K562 (cell line): Measurements from ENCODE around the gene KNL1. TPM values are rescaled to one million over a fixed set of nuclear protein-coding genes. Genes with fewer than 3 reads are reported as not detected.

Source experiments
- ATAC-seq: fragments of 200-7000 bp; cut with Tn5 transposase; 3 replicates; pipeline ENCODE4 v1.9.1; 2020; ENCODE audit warnings: moderate library complexity
- BruUV-seq: library from RNA; stranded (reverse); fragments of 400-500 nt; replicated peaks from 2 replicates; lab custom pipeline; 2021; lab: Mats Ljungman, UMichigan
- CTCF ChIA-PET: fragments of 300-600 bp; formaldehyde crosslinking; extraction: SDS; loops from one replicate; lab custom pipeline; 2021; ENCODE audit warnings: low intra/inter-chr PET ratio; lab: Yijun Ruan, JAX
- POLR2A ChIA-PET: fragments of 300-600, 350-650 bp; sonication (Branson Sonifier 250); formaldehyde crosslinking; extraction: SDS; loops from one replicate; lab custom pipeline; 2021; ENCODE audit warnings: antibody characterized with exemption, inconsistent platforms; lab: Yijun Ruan, JAX
- DNase-seq, 4 experiments: peaks; one replicate each; pipeline versions ENCODE4 v3.0.0 to v3.0.0-alpha.2; 2011 to 2018; ENCODE audit warnings: low spot score in 3 of 4, mixed read lengths in 3 of 4; ENCODE audit errors: extremely low read depth in 1 of 4
- FAIRE-seq: peaks from 2 replicates; lab custom pipeline; 2011; peaks lifted over from hg19 to GRCh38; lab: Jason Lieb, UNC
- H2AFZ ChIP-seq: 2 replicates; pipeline ENCODE4 v1.6.0; 2011; ENCODE audit warnings: low read depth, low read length, control low read depth, inconsistent platforms
- H3K27ac ChIP-seq: fragments of 200-600 bp; 3 replicates; pipeline ENCODE4 v1.8.0; 2011; ENCODE audit warnings: low read depth, mild to moderate bottlenecking, control low read depth, inconsistent platforms, low read length, moderate library complexity, mixed read lengths; ENCODE audit errors: extremely low read depth
- H3K27me3 ChIP-seq, 2 experiments: fragments of 300-600 bp in 1 of 2; 2 replicates in 1 of 2; 3 replicates in 1 of 2; pipeline versions ENCODE4 v1.6.0 to v1.8.0; 2011; ENCODE audit warnings: inconsistent platforms in 2 of 2, low read length in 2 of 2, mild to moderate bottlenecking in 1 of 2, mixed read lengths in 1 of 2, moderate library complexity in 1 of 2; ENCODE audit not compliant: control insufficient read depth in 2 of 2, insufficient read depth in 2 of 2
- H3K36me3 ChIP-seq: fragments of 300-600 bp; 3 replicates; pipeline ENCODE4 v1.8.0; 2011; ENCODE audit warnings: mild to moderate bottlenecking, low read length, inconsistent platforms; ENCODE audit not compliant: control insufficient read depth, insufficient read depth
- H3K4me1 ChIP-seq, 2 experiments: fragments of 200-600 bp in 1 of 2; replicated peaks in 1 of 2; 2 replicates in 1 of 2; 3 replicates in 1 of 2; pipeline versions ENCODE4 v1.5.1 to v1.8.0; 2011; ENCODE audit warnings: inconsistent platforms in 2 of 2, low read length in 2 of 2, mild to moderate bottlenecking in 1 of 2, mixed read lengths in 1 of 2, moderate library complexity in 1 of 2; ENCODE audit not compliant: control insufficient read depth in 2 of 2, insufficient read depth in 2 of 2
- H3K4me2 ChIP-seq: 2 replicates; pipeline ENCODE4 v1.6.1; 2011; ENCODE audit warnings: low read length, control low read depth, inconsistent platforms, mixed read lengths; ENCODE audit not compliant: insufficient read depth
- H3K4me3 ChIP-seq: fragments of 200-600 bp; sonication (generic), shearing (Covaris generic); 2 replicates; pipeline ENCODE4 v1.5.1; 2016; ENCODE audit warnings: control low read depth, inconsistent platforms
- H3K79me2 ChIP-seq: fragments of 200-600 bp; 3 replicates; pipeline ENCODE4 v1.8.0; 2011; ENCODE audit warnings: low read length, inconsistent platforms; ENCODE audit not compliant: control insufficient read depth, insufficient read depth
- H3K9ac ChIP-seq, 2 experiments: 2 replicates each; pipeline versions ENCODE4 v1.6.0 to v1.6.1; 2011; ENCODE audit warnings: low read depth in 2 of 2, low read length in 2 of 2, control low read depth in 1 of 2, inconsistent platforms in 1 of 2, mild to moderate bottlenecking in 1 of 2, mixed read lengths in 1 of 2; ENCODE audit not compliant: insufficient read depth in 1 of 2
- H3K9me1 ChIP-seq: one replicate; pipeline ENCODE4 v1.6.0; 2011; ENCODE audit warnings: inconsistent platforms, mild to moderate bottlenecking, low read length, moderate library complexity; ENCODE audit not compliant: control insufficient read depth, insufficient read depth
- H3K9me3 ChIP-seq: replicated peaks from 2 replicates; pipeline ENCODE4 v1.5.1; 2011; ENCODE audit warnings: low read depth, low read length, inconsistent platforms; ENCODE audit not compliant: control insufficient read depth, insufficient read depth
- H4K20me1 ChIP-seq: replicated peaks from 2 replicates; pipeline ENCODE4 v1.6.1; 2011; ENCODE audit warnings: low read length, inconsistent platforms, mixed read lengths; ENCODE audit not compliant: control insufficient read depth, insufficient read depth
- CBX5 ChIP-seq: IDR thresholded peaks from 2 replicates; pipeline ENCODE4 v1.6.1; 2014; ENCODE audit warnings: low read depth, borderline replicate concordance
- PHF21A ChIP-seq: fragments of 450-650 bp; IDR thresholded peaks from 2 replicates; pipeline ENCODE4 v1.6.1; 2017; ENCODE audit warnings: low read depth, borderline replicate concordance
- POLR2AphosphoS2 ChIP-seq: IDR thresholded peaks from 2 replicates; pipeline ENCODE4 v1.6.1; 2012; ENCODE audit warnings: low read length, improper control_type of control experiment
- RUNX1 ChIP-seq: sonication (generic); IDR thresholded peaks from 2 replicates; pipeline ENCODE4 v1.6.1; 2016; ENCODE audit warnings: antibody characterized with exemption, low read depth
- SRF ChIP-seq, 2 experiments: fragments of 250-450, 450-650 bp in 1 of 2; sonication (Bioruptor Pico) in 1 of 2; sonication (generic) in 1 of 2; formaldehyde crosslinking; IDR thresholded peaks; 2 replicates each; pipeline versions ENCODE4 v1.5.0 to v1.5.1; 2020 to 2022; ENCODE audit warnings: mild to moderate bottlenecking in 1 of 2, missing genetic modification reagents in 1 of 2
- TAL1 ChIP-seq: fragments of 450-650 bp; IDR thresholded peaks from 2 replicates; pipeline ENCODE4 v1.6.1; 2016; ENCODE audit warnings: mild to moderate bottlenecking
- TRIM24 ChIP-seq, 2 experiments: fragments of 450-650 bp; IDR thresholded peaks; 2 replicates each; pipeline ENCODE4 v1.6.1; 2016
- ZBTB7A ChIP-seq: IDR thresholded peaks from 2 replicates; pipeline ENCODE4 v1.6.1; 2011; ENCODE audit warnings: low read depth, mild to moderate bottlenecking, low read length, moderate library complexity, borderline replicate concordance; ENCODE audit not compliant: control insufficient read depth
- ZNF384 ChIP-seq: IDR thresholded peaks from 2 replicates; pipeline ENCODE4 v1.6.1; 2012; ENCODE audit warnings: low read depth, low read length, improper control_type of control experiment
- ZNF41 ChIP-seq: fragments of 250-450 bp; sonication (Bioruptor Pico); conservative IDR thresholded peaks from 2 replicates; pipeline ENCODE4 v1.4.0; 2020; ENCODE audit warnings: mild to moderate bottlenecking
- ZNF445 ChIP-seq: fragments of 250-450 bp; sonication (Bioruptor Pico); IDR thresholded peaks from 2 replicates; pipeline ENCODE4 v1.4.0; 2020; ENCODE audit warnings: low read depth, mild to moderate bottlenecking, moderate library complexity
- ZNF76 ChIP-seq: fragments of 250-450 bp; sonication (Bioruptor Pico); IDR thresholded peaks from 2 replicates; pipeline ENCODE4 v1.4.0; 2020; ENCODE audit warnings: mild to moderate bottlenecking, moderate library complexity, borderline replicate concordance
- WGBS: fragments of 100-300 bp; shearing (Covaris generic); methylation state at CpG from one replicate; pipeline ENCODE4 v1.1.6; 2016; ENCODE audit warnings: low coverage, mixed read lengths; ENCODE audit not compliant: insufficient coverage; ENCODE audit errors: missing lambda C conversion rate; 5-methylcytosine and 5-hydroxymethylcytosine counted together
- in situ Hi-C: fragments of 300-500 bp; cut with MboI; formaldehyde crosslinking; loops from 4 replicates; pipeline ENCODE4 v1.15.0; 2018; ENCODE audit warnings: inconsistent platforms, mixed read lengths
- intact Hi-C: fragments of 100-400 bp; cut with micrococcal nuclease; formaldehyde crosslinking; loops from 2 replicates; pipeline ENCODE4 v1.14.2; 2022
- polyA plus RNA-seq, 8 experiments: library from polyadenylated mRNA; depleted of rRNA in 4 of 8; stranded (reverse) in 5 of 8; unstranded in 3 of 8; fragments of >200 nt; fragmentation: Nextera tagmentation in 2 of 8; fragmentation: Illumina TruSeq in 1 of 8; extraction: Ambion mirVana in 2 of 8; extraction: Trizol in 1 of 8; gene quantifications; 2 replicates each; pipeline versions ENCODE4 v1.2.1 to v1.2.3, GENCODE V29; 2011 to 2014; ENCODE audit warnings: inconsistent platforms in 1 of 8, missing spikeins in 1 of 8
- total RNA-seq, 7 experiments: library from RNA; depleted of rRNA in 6 of 7; stranded (reverse); fragments of >200 nt in 6 of 7; fragmentation: Illumina TruSeq in 2 of 7; extraction: Trizol in 2 of 7; gene quantifications; 2 replicates each; pipeline versions ENCODE4 v1.2.1 to v1.2.3, GENCODE V29; 2011 to 2021; ENCODE audit warnings: low replicate concordance in 1 of 7
- TF ChIP-seq, protein P1 (sequence below): sonication (generic); formaldehyde crosslinking; IDR thresholded peaks from 2 replicates; pipeline ENCODE4 v1.8.1; 2022; ENCODE audit warnings: missing genetic modification reagents
- TF ChIP-seq, protein P2 (sequence below): fragments of 450-650 bp; formaldehyde crosslinking; IDR thresholded peaks from 2 replicates; pipeline ENCODE4 v1.4.0; 2020; ENCODE audit warnings: mild to moderate bottlenecking, moderate library complexity

Gene KNL1
- total and polyA plus RNA-seq, 9 of the 15 experiments (the other 6 are each of a cell fraction or from before 2014, with no cell fraction given): 14.5 to 65.4 (median 34.6) TPM

DNA sequence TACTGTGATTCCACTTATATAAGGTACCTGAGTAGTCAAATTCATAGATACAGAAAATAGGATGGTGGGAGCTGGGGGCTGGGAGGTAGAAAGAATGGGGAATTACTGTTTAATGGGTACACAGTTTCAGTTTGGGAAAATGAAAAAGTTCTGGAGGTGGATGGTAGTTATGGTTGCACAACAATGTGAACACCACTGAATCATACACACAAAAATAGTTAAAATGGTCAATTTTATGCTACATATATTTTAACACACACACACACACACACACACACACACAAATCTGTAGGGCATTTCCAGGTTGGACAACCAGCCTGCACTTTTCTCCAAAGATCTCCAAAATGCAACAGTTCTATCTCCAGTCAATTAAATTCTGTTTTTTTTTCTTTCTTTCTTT is 30.6 kb upstream of the KNL1 start (continued):
- TF ChIP-seq SRF (CRISPR knock-in tag; IDR thresholded peaks at IDR 0.05) (no peak), PHF21A (no peak), ZNF41 (CRISPR knock-in tag) (no peak)

DNA sequence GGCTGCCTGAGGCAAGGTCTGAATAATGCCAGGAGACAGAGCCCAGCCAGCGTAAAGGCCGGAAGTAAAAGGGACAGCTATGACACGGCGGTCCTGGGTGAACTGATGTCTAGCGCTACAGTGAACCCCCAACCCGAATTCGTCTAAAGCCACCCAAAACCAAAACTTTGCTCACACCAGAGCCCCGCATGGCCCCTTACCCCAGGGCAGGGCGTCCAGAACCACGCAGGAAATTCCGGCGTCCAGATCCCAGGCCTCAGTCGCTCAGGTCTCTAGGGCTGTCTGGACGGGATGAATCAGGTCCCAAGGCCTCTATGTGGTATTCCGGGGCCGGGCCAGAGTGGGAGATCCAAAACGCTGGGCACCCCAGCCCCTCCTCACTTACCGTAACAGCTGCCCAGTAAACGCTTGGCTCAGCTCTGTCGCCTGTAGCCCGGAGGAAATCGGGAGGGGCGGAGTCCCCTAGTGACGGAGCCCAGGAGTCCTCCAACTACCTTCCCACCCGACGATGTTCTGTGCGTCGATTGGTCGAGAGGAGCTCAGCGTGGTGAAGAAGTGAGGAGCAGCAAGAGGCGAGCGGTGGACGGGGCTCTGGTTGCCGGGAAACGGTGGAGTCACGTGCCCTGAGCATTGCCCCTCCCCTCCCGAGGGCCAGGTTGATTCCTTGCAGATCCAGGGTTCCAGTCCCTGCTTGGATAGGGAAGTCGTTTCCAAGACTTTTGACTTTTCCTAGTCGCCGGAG is 29.3 kb upstream of the KNL1 start, which contains the start of gene CCDC32:
Gene CCDC32, minus strand, starts transcription at position 452 of the 742 bp plus-strand sequence. CDS start 2,027 bp downstream, outside the sequence.
- TSS peak; percentile 74 for BruUV-seq
- in situ Hi-C loops (no loop called here), intact Hi-C loops (loop anchor here (2.0 to 10.0 kb wide), 2 partner anchors 46 to 190 kb away; partner anchors contain the start of gene RMDN3)
- Histone ChIP-seq H3K4me3 (peak within 1 kb of the TSS; percentile 70), H3K9ac (peak within 1 kb of the TSS; percentile 81 to 92), H3K9me3 (no peaks in the 10 kb centered on the region), H2AFZ (peak within 1 kb of the TSS; percentile 91), H3K9me1 (no peaks in the 10 kb centered on the region), H3K79me2 (peaks cover 43% of the 10 kb centered on the region), H3K36me3 (peaks cover 21% of the 10 kb centered on the region), H4K20me1 (no peaks in the 10 kb centered on the region), H3K4me1 (peaks cover 15 to 21% of the 10 kb centered on the region in 2 experiments; a peak in 4 of 5 replicates), H3K4me2 (peak within 1 kb of the TSS; percentile 75), H3K27ac (peak within 1 kb of the TSS; percentile 76), H3K27me3 (no peaks in the 10 kb centered on the region)
- peak; percentile 95 to 99 (median 97) for DNase-seq
- POLR2A ChIA-PET: interaction anchor here (0.6 to 1.8 kb wide), 11 partner anchors 11 to 770 kb away, joined by 3 to 8 read pairs (median 3); partner anchors contain the start of gene RAD51
- peak; percentile 96 for FAIRE-seq
- 1% methylated on average over 36 of the region's 40 CpGs for WGBS
- CTCF ChIA-PET: no interaction called here
- ATAC-seq: peak; percentile 95
- TF ChIP-seq RUNX1 (no peak), TAL1 (no peak), CBX5 (no peak), POLR2AphosphoS2 (no peak), ZBTB7A (peak; percentile 18; the same call in 1 of the 2 replicates), ZNF76 (no peak), ZNF445 (CRISPR knock-in tag) (no peak), TRIM24 (IDR thresholded peaks at IDR 0.05) (no peak), ZNF384 (no peak)
- TF ChIP-seq, protein P1, sequence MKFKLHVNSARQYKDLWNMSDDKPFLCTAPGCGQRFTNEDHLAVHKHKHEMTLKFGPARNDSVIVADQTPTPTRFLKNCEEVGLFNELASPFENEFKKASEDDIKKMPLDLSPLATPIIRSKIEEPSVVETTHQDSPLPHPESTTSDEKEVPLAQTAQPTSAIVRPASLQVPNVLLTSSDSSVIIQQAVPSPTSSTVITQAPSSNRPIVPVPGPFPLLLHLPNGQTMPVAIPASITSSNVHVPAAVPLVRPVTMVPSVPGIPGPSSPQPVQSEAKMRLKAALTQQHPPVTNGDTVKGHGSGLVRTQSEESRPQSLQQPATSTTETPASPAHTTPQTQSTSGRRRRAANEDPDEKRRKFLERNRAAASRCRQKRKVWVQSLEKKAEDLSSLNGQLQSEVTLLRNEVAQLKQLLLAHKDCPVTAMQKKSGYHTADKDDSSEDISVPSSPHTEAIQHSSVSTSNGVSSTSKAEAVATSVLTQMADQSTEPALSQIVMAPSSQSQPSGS (CRISPR knock-in tag): no peak
- TF ChIP-seq, protein P2, sequence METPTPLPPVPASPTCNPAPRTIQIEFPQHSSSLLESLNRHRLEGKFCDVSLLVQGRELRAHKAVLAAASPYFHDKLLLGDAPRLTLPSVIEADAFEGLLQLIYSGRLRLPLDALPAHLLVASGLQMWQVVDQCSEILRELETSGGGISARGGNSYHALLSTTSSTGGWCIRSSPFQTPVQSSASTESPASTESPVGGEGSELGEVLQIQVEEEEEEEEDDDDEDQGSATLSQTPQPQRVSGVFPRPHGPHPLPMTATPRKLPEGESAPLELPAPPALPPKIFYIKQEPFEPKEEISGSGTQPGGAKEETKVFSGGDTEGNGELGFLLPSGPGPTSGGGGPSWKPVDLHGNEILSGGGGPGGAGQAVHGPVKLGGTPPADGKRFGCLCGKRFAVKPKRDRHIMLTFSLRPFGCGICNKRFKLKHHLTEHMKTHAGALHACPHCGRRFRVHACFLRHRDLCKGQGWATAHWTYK (CRISPR knock-in tag): no peak
